Panc1 (cell line): ENCODE data around the gene CCAR1. TPM values are rescaled to one million over a fixed set of nuclear protein-coding genes. Genes with fewer than 3 reads are reported as not detected.

ENCODE experiments used
- ATAC-seq: fragments of 200-7000 bp; cut with Tn5 transposase; 2 replicates; pipeline ENCODE4 v1.9.1; 2020; ENCODE audit warnings: mild to moderate bottlenecking, moderate library complexity
- BruUV-seq: library from RNA; stranded (reverse); fragments of 400-500 nt; replicated peaks from 2 replicates; lab custom pipeline; 2021; lab: Mats Ljungman, UMichigan
- CTCF ChIA-PET: fragments of 300-600 bp; sonication (Branson Sonifier 250); formaldehyde crosslinking; loops from one replicate; lab custom pipeline; 2022; ENCODE audit warnings: antibody characterized with exemption; lab: Charles Lee
- POLR2A ChIA-PET: fragments of 300-600 bp; sonication (Branson Sonifier 250); formaldehyde crosslinking; loops from one replicate; lab custom pipeline; 2022; ENCODE audit warnings: antibody characterized with exemption; lab: Charles Lee
- DNase-seq: peaks from one replicate; pipeline ENCODE4 v3.0.0-alpha.2; 2010; ENCODE audit warnings: low read depth, low spot score
- H3K27ac ChIP-seq: 2 replicates; pipeline ENCODE4 v1.5.1; 2011; ENCODE audit warnings: mild to moderate bottlenecking, low read length, inconsistent platforms
- H3K27me3 ChIP-seq: fragments of 200-500 bp; sonication (Bioruptor generic); 2 replicates; pipeline ENCODE4 v1.6.0; 2014; ENCODE audit warnings: low read length, inconsistent platforms; ENCODE audit not compliant: control insufficient read depth, insufficient read depth
- H3K36me3 ChIP-seq: fragments of 200-500 bp; sonication (Bioruptor generic); 2 replicates; pipeline ENCODE4 v1.5.1; 2014; ENCODE audit warnings: inconsistent platforms, mild to moderate bottlenecking, low read length, moderate library complexity; ENCODE audit not compliant: control insufficient read depth, insufficient read depth
- H3K4me1 ChIP-seq: 2 replicates; pipeline ENCODE4 v1.5.1; 2011; ENCODE audit warnings: inconsistent platforms, mild to moderate bottlenecking, low read length, moderate library complexity; ENCODE audit not compliant: control insufficient read depth, insufficient read depth
- H3K4me3 ChIP-seq, 2 experiments: 2 replicates each; pipeline ENCODE4 v1.5.1; 2011 to 2012; ENCODE audit warnings: low read depth in 2 of 2, low read length in 2 of 2, mild to moderate bottlenecking in 2 of 2, inconsistent platforms in 1 of 2, moderate library complexity in 1 of 2
- H3K9me3 ChIP-seq: fragments of 200-500 bp; sonication (Bioruptor generic); 2 replicates; pipeline ENCODE4 v1.5.1; 2014; ENCODE audit warnings: low read depth, mild to moderate bottlenecking, inconsistent platforms, low read length, moderate library complexity; ENCODE audit not compliant: control insufficient read depth, insufficient read depth
- CTCF ChIP-seq: fragments of 450-650 bp; IDR thresholded peaks from 2 replicates; pipeline ENCODE4 v1.5.1; 2017; ENCODE audit warnings: mild to moderate bottlenecking
- POLR2AphosphoS5 ChIP-seq: IDR thresholded peaks from 2 replicates; pipeline ENCODE4 v1.6.1; 2012; ENCODE audit warnings: mild to moderate bottlenecking, low read depth, low read length, moderate library complexity
- REST ChIP-seq, 2 experiments: IDR thresholded peaks; 2 replicates each; pipeline ENCODE4 v1.6.1; 2011 to 2012; ENCODE audit warnings: low read depth in 2 of 2, control low read depth in 1 of 2, low read length in 1 of 2, mild to moderate bottlenecking in 1 of 2, moderate library complexity in 1 of 2; ENCODE audit not compliant: insufficient read depth in 1 of 2
- SIN3A ChIP-seq: IDR thresholded peaks from 2 replicates; pipeline ENCODE4 v1.6.1; 2012; ENCODE audit warnings: low read depth, mild to moderate bottlenecking, low read length, moderate library complexity, borderline replicate concordance; ENCODE audit not compliant: insufficient read depth
- TCF7L2 ChIP-seq: IDR thresholded peaks from 2 replicates; pipeline ENCODE4 v1.6.1; 2011; ENCODE audit warnings: mild to moderate bottlenecking, low read depth, low read length, inconsistent platforms
- in situ Hi-C: cut with HindIII; loops from 2 replicates; pipeline ENCODE4 v1.10.0; 2016; ENCODE audit warnings: low sequenced_read_pairs, low pct_unique_long_range_greater_than_20kb
- intact Hi-C: fragments of 100-400 bp; cut with micrococcal nuclease; formaldehyde crosslinking; loops from one replicate; pipeline ENCODE4 v1.10.0; 2022; ENCODE audit not compliant: unreplicated experiment
- total RNA-seq: library from RNA; stranded (reverse); gene quantifications from one replicate; pipeline ENCODE4 v1.2.1, GENCODE V29; 2021; ENCODE audit not compliant: unreplicated experiment

The CCAR1 gene
- total RNA-seq, 1 experiment from 2014 or later, result 102 TPM

DNA sequence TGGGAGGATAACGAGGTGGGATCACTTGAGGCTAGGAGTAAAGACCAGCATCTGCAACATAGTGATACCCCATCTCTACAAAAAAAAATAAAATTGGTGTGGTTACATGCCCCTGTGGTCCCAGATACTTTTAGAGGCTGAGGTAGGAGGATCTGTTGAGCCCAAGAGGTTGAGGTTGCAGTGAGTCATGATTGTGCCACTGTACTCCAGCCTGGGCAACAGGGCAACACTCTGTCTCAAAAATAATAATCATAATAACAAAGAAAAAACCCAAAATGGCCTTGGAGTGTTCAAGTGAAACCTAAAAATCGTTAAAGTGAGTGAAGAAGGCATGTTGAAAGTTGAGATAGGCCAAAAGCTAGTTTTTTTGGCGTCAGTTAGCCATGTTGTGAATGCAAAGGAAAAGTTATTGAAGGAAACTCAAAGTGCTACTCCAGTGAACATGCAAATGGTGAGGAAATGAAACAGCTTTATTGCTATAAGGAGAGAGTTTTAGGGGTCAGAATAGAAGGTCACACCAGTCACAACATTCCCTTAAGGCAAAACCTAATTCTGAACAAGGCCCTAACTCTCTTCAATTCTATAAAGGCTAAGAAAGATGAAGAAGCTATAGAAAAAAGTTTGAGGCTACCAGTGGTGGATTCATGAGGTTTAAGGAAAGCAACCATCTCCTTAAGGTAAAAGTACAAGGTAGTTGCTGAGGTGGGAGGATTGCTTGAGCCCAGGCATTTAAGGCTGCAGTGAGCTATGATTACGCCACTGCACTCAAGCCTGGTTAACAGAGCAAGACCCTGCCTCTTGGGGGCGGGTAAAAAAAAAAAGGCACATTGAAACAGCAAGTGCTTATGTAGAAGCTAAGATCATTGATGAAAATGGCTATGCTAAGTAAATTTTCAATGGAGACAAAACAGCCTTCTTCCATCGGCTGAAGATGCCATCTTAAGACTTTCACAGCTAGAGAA lies 60.9 kb downstream of the CCAR1 start:
- TF ChIP-seq CTCF (no peak), REST (IDR thresholded peaks at IDR 0.05; ENCODE audit: insufficient read depth in 1 of 2, low read depth in 2 of 2, low read length in 1 of 2) (no peak), POLR2AphosphoS5 (no peak; the same call in 1 of the 2 replicates), TCF7L2 (no peak), SIN3A (no peak)
- H3K27me3 ChIP-seq, result no peaks in the 10 kb centered on the region
- ATAC-seq, result no peak
- intact Hi-C loops (no loop called here), in situ Hi-C loops (no loop called here)
- H3K4me1 ChIP-seq, result no peaks in the 10 kb centered on the region
- peaks cover 32% of the 10 kb centered on the region for H3K36me3 ChIP-seq
- H3K9me3 ChIP-seq, result no peaks in the 10 kb centered on the region
- no peak overlapping the region for H3K27ac ChIP-seq
- ChIA-PET CTCF (interaction anchor here (0.7 kb wide), 1 partner anchor 25 kb away, joined by 3 read pairs; no protein-coding TSS in a partner anchor), POLR2A (no interaction called here)
- no peak overlapping the region for H3K4me3 ChIP-seq
- no peak for DNase-seq
- TSS peak; percentile 34 for BruUV-seq

- peaks cover 37% of the 10 kb centered on the region for H3K36me3 ChIP-seq
- H3K27ac ChIP-seq, result no peak overlapping the region
- no peaks in the 10 kb centered on the region for H3K4me1 ChIP-seq
- ChIA-PET POLR2A (no interaction called here), CTCF (no interaction called here)
- DNase-seq (no peak), ATAC-seq (0 out of 2 replicates have a peak, but pooled peaks have one; percentile 45)
- intact Hi-C loops, result no loop called here
- no peak overlapping the region for H3K4me3 ChIP-seq
- no peaks in the 10 kb centered on the region for H3K9me3 ChIP-seq
- no TSS peak for BruUV-seq
- H3K27me3 ChIP-seq, result no peaks in the 10 kb centered on the region
- in situ Hi-C loops, result no loop called here
- TF ChIP-seq CTCF, result no peak
- TF ChIP-seq TCF7L2, result no peak
- TF ChIP-seq SIN3A, result no peak
- no peak for TF ChIP-seq REST (IDR thresholded peaks at IDR 0.05; ENCODE audit: insufficient read depth in 1 of 2, low read depth in 2 of 2, low read length in 1 of 2)
- TF ChIP-seq POLR2AphosphoS5, result no peak
Observed at GRCh38 chr10:68784476-68784875, 63.4 kb downstream of the CCAR1 start.
